GM18951 (cell line): ENCODE results near the gene CFAP99.

Source experiments
- POLR2A ChIP-seq: IDR thresholded peaks from 4 replicates; pipeline ENCODE4 v1.6.1; 2011; ENCODE audit warnings: mild to moderate bottlenecking; ENCODE audit not compliant: insufficient read length, insufficient read depth; ENCODE audit errors: extremely low read depth
- in situ Hi-C: fragments of 300-500 bp; cut with MboI; formaldehyde crosslinking; loops from one replicate; pipeline ENCODE4 v1.12.0; 2022; ENCODE audit warnings: low sequenced_read_pairs, mixed read lengths, inconsistent platforms; ENCODE audit not compliant: unreplicated experiment

Gene CFAP99

DNA sequence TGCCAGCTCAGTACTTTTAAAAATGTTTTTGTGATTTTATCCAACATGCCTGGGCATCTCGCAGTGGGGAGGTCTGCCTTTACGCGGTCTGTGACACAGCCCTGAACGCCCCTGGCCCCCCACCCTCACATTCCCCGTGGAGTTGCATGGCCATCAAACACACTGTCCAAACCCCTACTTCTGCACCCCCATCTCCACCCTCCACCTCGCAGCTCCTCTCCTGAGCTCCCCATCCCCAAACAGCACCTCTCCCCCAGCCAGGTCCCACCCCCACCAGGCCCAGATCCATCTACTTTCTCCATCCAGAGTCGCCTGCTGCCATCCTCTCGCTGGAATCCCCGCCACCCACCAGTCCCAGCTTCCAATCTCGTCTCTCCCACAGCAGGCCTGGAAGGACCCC lies 9.8 kb upstream of the CFAP99 start:
- in situ Hi-C loops, result no loop called here

GRCh38 chr4:2409381-2409783 lies 9.4 kb upstream of the CFAP99 start:
- in situ Hi-C loops, result no loop called here
- no peak for TF ChIP-seq POLR2A

More for the DNA sequence above, 9.8 kb upstream of the CFAP99 start:
- no peak for TF ChIP-seq POLR2A

- no peak for TF ChIP-seq POLR2A
- in situ Hi-C loops, result no loop called here
Observed at GRCh38 chr4:2411786-2412510, 6.8 kb upstream of the CFAP99 start.

- no peak for TF ChIP-seq POLR2A
- in situ Hi-C loops, result no loop called here
Observed at GRCh38 chr4:2412534-2412884, 6.2 kb upstream of the CFAP99 start.

DNA sequence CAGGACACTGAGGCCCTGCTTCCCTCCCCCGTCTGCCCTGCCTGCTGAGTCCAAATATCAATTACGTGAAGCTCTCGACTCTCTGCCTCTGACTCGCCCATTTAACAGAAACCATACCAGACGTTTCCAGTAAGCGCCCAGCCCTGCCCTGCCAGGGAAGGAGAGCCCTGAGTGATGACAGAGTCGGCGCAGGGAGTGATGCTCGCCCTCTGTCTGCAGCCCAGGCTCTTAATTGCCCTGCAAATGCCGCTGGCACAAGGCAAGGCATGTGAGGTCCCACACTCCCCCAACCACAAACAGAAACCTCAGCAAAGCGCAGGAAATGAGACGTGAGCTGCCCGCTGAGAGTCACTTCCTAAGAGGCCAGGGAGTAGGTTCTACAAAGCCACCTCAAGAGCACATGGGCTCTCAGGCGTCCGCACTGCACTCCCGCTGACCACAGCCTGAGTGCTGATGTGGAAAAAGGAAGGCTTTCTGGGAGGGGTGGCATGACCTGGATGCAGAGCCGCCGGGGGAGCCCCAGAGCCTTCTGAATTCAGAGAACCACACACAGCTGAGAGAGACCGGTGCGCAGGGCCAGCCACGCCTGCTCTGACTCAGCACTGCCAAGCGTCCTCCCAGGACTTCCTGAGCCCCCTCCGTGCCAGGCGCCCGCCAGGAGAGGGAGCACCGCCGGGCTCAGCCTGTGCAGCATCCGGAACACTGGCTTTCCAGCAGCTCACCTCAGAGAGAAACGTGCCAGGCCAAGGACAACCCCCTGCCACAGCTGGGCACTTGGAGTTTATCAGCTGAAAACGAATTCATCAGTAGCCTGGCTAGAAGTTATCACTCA lies 5.7 kb upstream of the CFAP99 start:
- TF ChIP-seq POLR2A, result peak; percentile 53
- in situ Hi-C loops, result no loop called here

DNA sequence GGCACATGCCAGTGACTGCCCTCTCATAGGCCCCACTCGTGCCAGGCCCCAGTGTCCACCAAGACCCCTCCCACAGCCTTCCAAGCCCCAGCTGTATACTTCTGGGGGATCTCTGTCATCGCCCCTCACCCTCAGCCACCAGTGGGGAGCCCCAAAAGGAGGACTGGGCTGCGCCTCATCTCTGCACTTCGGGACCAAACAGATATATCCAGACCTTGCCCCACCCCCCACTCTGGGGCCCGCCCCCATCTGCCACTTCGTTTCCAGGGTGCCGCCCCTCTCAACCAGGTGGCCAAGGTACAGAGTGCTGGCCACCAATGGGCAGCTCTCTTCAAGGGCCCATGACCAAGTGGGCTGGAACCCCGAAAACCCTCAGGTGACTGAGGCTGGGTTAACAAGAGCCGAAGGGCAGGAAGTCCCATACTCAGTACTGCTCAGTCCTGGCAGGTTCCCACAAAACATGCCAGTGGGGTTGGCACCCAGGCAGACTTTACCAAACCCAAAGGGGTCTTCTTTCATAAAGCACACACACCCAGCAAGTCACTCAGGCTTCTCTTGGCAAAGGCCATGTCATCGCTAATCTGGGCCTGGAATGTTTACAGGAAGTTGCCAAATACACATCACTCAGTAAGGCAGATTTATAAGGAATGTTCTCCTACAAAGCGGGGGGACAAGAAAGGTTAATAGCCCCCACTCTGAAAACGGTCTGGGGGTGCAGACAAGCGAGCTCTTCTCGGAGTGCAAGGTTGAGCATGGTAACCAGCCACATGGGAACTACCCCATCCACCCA lies 4.7 kb upstream of the CFAP99 start:
- no peak for TF ChIP-seq POLR2A

GRCh38 chr4:2415213-2415612 lies 3.5 kb upstream of the CFAP99 start:
- in situ Hi-C loops, result no loop called here
- no peak for TF ChIP-seq POLR2A

More for the DNA sequence above, 4.7 kb upstream of the CFAP99 start:
- in situ Hi-C loops, result no loop called here

- no peak for TF ChIP-seq POLR2A
- in situ Hi-C loops, result no loop called here
Observed at GRCh38 chr4:2415881-2416563, 2.7 kb upstream of the CFAP99 start.

- TF ChIP-seq POLR2A, result no peak
- in situ Hi-C loops, result no loop called here
Observed at GRCh38 chr4:2416564-2417225, 2.1 kb upstream of the CFAP99 start.

- in situ Hi-C loops, result no loop called here
- TF ChIP-seq POLR2A, result no peak
Observed at GRCh38 chr4:2417226-2417764, 1.5 kb upstream of the CFAP99 start.

GRCh38 chr4:2417765-2418649 lies 748 bp upstream of the CFAP99 start, which contains the start of gene ZFYVE28:
Gene ZFYVE28 (minus strand): TSS chr4:2418645. CDS start chr4:2418323, 322 bp downstream.
- in situ Hi-C loops, result no loop called here
- peak; percentile 17 for TF ChIP-seq POLR2A

- in situ Hi-C loops, result no loop called here
- TF ChIP-seq POLR2A, result no peak
Observed at GRCh38 chr4:2419814-2420213, 1.1 kb downstream of the CFAP99 start.
